Dedifferentiated amniotic fluid mesenchymal stem cell (primary cell): Measurements from ENCODE around the gene MYO3B.

ENCODE experiments used
- DNase-seq: peaks from one replicate; pipeline ENCODE4 v3.0.0-alpha.2; 2016; ENCODE audit errors: extremely low spot score

MYO3B gene

DNA sequence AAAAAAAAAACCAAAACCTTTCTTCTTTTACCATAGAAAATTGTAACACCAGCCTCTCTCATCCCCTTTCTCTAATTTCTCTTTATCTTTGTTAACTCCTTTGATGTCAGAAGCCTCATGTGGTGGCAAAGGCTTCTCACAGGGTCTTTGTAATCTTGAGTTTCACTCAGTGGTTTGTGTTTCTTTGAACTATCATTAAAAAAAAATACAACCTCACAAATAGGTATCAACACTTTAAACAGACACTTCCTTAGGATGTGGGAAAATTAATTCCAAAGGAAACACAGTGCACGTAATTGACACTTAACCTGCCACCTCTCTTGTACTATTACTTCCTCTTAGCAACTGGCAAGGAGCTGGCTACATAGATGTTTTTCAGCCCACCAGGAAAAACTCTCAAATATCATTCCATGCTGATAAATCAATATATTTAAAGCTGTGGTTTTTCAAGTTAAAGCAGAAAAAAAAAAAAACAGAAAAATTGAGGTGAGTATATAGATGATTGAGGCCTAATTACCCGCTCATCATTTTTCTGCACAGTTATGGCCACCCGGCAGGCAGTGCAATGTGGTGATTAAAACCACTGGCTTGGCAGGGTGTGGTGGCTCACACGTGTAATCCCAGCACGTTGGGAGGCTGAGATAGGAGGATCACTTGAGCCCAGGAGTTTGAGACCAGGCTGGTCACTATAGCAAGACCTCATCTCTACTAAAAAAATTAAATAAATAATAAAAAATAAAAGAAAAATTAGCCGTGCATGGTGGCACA lies 193.5 kb downstream of the MYO3B start:
- DNase-seq = no peak

DNA sequence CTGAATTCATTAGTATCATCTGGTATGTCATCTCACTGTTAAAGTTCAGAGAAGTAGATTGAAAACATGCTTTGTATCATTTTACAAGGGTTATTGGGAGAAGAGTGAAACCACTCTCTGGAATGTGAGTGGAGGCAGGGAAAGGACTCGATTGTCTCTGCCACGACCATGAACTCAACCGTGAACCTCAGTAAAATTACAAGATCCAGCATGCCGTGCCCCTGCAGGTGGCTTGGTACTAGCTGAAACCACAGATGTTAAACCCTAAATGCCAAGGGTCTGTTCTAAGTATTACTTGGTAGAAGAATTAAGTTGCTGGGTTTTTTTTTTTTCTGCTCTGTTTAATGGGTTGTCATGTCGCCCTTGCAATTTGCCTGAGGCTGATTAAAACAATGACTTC lies 197.2 kb downstream of the MYO3B start:
- DNase-seq = no peak

DNA sequence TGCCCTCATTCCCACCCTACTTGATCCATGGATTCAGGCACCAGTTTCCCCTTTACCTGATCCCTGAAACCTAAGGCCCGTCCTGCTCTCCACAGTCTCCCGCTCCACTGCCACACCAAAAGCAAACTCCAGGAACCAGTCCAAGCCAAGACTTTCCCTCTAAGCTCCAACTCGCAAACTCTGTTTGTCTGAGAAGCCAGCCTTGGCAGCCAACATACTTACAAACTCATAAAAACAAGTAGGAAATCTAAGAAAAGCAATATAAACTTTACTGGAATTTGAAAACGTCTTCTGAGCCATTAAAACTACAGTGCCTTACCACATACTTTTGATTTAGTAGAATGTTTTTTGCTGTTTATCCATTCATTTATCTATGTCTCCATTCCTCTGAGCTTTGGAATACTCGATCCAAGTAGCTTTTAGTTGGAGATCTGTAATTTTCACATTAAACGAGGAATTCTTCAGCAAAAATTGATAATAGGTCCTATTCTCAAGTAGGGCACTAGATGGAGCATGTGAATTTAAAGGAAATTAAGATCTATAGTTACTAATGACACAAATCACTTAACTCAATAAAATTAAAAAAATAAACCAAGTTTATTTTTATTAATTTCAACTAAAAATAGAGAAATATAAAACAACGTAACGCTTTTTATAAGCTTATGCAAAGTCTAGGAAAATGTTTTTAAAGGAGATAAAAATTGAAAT lies 199.7 kb downstream of the MYO3B start:
- DNase-seq = no peak

DNA sequence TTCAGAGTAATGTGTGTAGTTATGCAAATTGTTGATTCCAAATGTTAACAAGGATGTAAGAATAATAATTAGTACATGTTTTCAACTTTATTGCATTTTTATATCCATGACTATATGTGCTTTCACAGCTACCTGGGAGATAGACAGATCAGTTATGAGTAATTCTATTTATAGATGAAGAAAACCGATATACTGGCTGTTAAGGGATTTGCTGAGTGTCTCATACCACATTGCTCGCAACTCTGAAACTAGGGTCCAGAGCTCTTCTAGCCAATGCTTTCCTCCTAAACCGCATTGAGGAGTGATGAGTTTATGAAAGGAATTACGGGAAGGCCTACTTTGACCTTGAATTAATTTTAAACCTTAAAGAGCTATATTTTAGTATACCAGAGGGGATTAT lies 202.3 kb downstream of the MYO3B start:
- no peak for DNase-seq

DNA sequence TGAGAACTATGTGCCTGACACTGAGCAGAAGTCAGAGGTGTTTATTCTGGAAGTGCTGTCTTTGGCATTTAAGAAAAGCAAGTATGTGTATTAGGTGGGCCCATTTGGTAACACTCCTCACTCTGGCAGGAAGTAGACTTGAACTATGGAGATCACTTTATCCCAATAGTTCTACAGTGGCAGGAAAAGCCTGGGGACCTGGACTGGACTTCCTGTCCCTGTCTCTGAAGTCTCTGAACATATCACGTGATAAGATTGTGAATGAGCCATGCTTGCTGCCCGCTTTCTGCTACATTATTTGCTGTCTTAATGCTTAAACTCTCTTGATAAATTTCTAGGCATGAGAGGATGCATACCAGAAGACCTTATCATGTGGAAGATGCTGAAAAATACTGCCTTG lies 203.7 kb downstream of the MYO3B start:
- DNase-seq = no peak

DNA sequence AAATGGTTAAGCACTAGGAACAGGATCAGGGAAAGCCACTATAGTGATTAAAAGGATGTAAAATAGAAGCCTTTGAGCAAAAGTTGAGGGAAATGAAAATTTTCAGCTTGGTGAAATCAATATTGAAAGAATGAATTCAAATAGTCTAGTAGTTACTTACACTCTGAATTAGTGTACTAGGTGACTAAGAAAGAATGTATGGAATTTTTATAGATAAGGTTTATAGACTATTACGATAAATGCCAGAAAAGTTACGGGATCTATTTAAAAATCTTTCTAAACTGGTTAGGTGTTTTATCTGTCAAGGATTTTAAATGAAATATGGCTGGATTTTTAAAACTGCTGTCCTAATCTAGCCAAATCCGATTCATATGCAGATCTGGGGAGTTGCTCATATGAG lies 208.6 kb downstream of the MYO3B start:
- no peak for DNase-seq

DNA sequence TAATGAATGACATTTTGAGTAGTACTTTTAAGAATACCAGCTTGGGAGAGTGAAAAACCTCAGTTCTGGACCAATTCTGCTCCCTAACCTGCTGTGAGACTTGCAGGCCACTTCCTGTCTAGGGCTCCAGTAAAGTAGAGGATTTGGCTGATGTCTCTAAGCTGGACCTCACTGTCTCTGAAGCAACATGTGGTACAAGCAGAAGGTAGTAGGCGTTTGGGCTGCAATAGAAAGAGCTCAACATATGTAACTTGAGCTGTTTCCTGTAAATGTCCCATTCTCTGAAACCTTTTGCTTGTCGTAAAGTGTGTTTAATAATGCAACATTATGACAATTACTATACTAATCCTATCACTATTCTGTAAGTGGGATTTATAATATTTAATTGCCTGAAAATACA lies 213.1 kb downstream of the MYO3B start:
- DNase-seq = no peak

DNA sequence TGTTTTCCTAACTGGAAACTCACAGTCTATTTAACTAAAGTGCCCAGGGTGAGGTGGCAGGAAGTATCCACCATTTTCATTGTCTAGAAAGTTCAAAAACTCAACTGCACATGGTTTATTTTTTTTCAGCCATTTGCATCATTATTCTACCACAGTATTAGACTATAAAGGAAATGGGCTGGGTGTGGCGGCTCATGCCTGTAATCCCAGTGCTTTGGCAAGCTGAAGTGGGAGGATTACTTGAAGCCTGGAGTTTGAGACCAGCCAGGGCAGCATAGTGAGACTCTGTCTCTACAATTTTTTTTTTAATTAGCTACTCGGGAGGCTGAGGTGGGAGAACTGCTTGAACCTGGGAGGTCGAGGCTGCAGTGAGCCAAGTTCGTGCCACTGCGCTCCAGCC lies 213.8 kb downstream of the MYO3B start:
- DNase-seq = no peak

DNA sequence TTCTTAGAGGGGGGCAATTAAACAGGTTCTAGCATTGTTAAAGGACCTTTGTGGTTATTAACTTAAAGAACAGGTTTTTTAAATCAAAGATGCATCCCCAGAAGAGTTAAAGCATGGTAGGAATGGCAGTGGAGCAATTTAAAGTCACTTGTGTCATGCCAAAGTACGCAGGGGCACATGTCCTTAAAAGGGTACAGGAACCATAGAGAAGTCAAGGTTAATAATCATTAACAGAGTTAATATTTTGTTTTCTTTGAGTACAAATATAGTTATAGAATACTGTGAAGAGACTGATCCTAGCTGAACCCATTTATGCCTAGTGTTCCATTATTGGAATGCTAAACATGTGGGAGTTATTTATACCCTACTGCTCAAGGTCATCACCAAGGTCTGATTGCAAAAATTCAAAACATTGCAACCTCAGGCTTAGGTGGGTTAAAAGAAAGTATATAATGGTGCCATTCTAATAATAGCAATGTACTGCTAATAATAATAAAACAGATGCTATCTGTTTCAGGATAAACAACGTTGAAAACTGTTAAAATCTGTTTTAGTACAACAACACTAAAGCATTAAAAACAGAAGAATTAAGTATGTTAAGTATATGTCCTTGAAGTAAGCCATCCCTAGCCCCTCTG lies 216.0 kb downstream of the MYO3B start:
- no peak for DNase-seq

DNA sequence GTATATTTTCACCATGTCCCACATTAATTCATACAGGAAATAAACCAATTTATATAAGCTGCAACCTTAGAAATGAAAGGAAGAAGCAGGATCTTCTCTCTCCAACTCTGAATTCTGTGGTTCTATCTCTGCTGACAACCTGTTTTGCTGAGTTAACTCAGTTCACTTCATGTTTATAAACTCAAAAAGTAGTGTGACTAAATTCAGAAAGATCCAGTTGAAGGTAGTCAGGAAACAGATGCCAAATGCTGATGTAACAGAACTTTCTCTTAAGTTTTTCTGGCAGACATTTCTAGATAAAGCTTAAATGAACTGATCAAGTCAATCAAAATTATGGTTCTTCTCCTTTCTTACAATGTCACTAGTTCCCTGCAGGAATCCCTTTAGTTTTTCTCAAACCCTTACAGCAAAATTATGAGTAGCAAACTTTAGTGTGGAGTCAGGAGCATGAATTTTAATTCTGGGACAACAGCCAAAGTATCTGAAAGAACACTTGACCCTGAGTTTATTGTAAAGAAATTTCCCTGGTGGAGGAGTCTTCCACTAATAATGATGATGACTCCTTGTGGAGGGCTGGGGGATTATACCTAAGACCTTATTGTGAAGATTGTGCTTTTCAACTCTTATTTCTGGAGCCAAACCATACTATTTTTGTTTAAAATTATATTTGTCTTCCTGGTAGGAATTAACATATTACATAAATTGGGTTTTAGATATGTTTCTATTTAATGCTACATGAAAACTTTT lies 216.9 kb downstream of the MYO3B start:
- DNase-seq = no peak

DNA sequence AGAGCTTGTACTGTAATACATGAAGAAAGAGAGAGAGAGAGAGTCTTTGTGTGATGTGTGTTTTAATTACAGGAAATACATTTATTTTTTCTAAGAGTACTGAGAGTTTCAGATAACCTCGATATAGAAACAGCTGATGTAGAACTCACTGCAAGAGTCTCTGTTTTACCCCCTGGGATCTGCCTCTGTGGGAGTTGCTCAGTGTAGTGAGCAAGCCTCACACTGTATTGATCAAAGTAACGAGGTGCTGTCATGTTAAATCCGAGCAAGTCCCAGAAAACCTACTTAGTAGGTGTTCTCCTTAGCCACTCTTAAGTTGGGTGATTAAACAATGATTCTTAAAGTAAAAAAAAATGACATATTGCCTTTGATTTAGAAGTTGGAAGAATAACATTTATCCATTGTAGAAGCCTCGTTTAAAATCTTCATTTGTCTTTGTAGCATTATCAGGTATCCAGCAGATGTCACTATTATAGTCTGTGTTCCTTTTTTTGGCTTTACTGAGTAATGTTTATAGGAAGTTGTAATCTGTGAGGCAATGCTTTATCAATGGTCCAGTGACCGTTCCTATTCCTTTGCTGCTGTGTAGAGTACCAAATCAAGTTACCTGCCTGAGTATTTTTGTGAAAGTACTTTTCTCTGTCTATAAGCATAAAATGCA lies 219.0 kb downstream of the MYO3B start:
- no peak for DNase-seq

DNA sequence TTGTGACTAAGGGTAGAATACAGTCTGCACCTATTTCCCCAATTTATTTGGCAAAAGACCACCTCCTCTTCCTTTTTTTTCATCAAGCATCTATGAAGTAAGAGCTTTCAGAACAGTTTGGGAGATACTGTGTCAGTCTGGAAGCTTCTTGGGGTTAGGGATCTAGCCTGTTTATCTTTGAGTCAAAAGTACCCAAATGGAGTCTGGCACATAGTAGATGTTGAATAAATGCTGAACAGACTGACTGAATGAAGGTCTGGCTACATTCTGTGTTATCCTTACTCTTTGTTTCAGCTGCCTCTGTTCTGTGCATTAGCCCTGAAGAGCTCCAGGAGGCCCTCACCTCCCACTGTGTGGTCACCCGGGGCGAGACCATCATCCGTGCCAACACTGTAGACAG lies 223.2 kb downstream of the MYO3B start:
- no peak for DNase-seq

DNA sequence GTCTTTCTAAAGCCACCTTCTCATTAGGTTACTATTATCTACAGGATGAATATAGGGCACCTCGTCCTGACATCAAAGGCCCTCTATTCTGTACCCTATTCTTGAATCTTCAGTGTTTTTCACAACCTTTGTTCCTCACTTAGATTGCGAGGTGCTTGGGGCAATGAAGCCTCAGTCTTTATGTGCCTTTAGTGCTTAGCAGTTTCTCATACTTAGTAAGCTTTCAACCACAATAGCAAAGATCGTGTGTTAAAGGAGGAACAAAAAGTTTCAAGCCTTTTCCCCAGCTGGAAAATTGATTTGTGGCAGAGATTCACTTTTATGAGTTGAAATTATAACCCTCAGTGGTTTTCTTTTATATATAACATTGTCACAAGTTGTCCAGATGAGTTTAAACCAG lies 226.9 kb downstream of the MYO3B start:
- no peak for DNase-seq

DNA sequence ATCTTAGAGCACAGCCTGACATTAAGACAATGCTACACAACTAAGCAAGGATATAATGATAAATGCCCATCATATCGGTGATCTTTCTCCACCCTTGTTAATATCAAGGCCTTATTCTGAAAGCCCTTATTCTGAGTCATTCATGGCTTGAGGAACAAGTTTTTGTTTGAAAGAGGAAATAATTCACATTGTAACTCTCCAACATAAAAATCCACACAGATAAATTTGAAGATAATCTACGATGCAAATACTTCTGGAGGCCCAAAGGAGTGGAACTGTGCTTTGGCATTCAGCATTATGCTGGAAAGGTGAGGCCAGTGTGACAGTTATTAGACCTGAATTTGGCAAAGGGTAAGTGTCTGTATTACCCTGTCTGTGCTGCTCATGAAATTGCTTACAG lies 227.4 kb downstream of the MYO3B start:
- DNase-seq = no peak

DNA sequence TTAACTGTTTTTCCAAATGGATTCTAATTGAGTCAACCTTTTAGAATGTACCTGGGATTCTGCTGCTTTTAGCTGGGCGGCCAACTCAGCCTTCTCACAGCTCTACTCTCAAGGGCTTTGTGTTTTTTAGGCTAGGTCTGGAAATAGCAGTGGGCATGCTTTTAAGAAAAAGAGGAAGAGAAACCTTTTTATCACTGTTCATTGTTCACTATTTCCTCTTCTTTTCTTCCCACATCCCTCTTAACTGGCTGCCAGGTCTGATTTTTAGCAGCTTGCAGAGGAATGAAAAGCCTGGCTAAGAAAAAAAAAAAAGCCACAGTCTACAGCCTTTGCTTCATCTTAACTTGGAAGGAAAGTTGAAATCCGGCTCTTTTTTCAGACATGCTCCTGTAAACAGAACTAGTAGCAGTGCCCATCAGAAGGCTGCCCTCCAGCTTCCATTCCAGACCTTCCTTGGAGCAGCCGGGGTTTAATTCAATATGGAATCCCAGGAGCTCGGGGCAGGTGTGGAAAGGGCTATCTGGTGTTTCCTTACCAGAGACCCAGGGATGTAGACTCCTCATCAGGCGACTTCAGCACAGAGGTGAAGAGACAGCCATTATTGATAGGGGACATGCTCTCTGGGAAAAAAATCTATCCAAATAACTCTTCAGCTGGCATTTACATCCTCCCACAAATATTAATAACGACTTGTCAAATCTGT lies 230.7 kb downstream of the MYO3B start:
- no peak for DNase-seq

DNA sequence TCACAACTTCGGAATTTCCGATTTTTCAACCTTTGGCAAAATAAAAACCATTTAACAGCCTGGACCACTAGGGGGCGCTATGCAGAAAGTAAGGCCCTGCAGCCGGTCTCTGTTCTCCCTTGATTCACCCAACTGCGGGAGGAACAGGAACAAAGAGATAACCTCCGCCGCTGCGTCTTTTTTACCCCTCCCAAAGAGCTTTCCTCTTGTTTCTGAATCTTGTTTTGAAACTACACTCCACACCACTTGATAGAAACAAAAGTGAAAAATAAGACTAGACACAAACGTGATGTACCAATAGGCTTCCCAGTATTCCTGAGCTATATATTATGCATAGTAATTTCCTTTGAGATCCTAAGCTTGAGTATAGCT lies 231.2 kb downstream of the MYO3B start:
- peak; percentile 50 for DNase-seq

DNA sequence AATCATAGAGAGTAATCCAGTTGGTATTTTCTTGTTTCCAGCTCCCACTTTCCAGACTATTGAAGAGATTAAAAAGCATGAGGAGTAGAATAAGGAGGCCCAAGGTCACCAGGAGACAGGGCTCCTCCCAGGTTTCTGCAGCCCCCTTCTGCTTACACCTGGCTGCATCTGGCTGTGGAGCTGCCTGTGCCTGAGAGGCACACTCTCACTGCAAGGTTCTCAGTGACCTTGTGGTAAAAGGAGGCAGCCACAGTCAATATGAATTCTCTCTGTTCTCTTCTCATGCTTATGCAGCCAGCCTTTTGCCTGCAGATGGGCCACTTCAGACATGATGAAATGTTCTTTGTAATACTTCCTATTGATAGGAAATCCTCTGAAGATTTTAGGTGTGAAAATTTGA lies 233.7 kb downstream of the MYO3B start:
- DNase-seq = no peak

DNA sequence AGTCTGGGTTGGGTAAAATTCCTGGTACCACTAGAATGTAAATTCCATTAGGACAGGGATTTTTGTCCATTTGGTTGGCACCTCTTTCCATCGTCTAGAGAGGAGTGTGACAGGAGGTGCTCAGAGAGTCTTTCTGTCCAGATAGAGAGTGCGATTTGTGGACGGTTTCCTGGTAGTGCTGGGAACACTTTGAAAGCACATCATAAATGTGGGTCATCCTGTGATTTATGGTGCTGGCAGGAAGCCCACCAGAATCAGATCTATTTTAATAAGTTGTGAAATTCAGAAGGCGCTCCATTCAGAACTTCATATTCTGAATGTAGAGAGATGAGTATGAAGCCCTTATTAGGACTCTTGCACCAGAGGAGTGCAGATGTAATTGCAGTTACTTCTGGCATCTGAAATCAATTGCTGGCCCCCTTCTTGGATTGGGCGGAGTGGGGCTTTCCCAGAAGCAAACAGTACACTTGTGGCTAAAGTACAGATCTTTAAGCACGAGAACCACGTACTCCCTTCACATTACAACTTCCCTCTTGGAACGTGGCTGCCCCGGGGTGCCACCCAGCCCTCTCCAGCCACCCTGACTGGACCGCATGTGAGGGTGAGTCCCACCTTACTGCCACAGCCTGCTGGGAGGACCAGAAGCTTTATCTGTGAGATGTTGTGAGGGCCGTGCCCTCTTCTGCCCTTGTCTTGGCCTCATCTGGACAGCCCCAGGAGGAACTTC lies 243.2 kb downstream of the MYO3B start:
- DNase-seq = no peak

DNA sequence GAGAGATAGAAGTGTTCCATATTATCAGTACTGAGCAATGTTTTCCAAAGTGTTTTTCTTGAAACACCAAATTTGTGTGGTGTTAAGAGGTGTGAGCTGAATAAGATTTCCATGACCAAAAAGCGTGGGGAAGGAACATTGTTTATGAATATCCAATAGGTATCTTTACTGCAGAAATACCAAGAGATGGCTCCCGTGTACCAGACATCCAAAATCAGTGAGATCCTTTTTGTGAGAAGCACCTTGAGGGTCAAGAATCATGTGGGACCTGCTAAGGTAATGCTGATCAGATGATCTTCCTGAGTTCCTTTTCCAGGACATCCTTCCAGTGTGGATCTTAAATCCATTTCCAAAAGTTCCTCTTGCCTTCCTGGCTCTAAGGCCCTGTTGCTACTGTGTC lies 246.0 kb downstream of the MYO3B start:
- DNase-seq = no peak

DNA sequence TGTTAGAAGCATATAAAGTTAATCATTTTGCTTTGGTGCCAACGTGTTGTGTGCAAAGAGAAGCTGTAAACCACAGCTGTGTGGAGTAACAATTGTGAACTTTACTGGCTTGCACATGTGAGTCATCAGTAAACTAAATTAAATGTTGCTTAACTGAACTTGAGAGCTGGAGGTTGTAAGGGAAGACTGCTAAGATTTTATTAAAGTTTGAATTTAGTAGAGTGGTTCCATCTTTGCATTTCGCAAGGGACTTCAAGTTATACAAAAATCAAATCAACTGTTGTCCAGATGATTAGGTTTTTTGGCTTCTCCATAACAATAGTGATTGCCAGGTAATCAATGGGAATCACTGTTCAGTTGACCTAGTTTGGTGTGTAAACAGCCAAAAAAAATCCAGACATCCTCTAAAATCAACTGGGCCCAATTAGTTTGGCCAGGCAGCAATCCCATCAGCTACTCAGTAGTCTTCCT lies 247.4 kb downstream of the MYO3B start:
- peak; percentile 22 for DNase-seq

DNA sequence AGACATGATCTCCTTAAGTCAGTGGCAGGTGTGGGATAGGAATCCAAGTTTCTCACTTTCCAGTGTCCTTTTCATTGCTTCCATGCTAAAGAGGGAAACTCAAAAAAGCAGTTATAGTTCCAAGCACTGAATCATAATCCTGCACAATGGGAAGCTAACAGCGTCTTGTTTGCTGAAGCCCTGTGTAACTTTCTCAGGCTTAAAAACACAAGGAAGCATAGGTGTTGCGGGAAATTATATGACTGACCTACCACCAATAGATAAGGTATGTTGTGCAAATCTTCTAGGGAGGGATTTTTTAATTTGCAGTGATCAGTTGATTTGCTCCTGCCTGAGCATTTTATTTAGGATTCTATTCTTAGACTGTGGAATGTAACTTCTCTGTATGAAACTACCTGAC lies 250.9 kb downstream of the MYO3B start:
- no peak for DNase-seq
